ENCODE data around the gene IL17C. TPM values are rescaled to one million over a fixed set of nuclear protein-coding genes. Genes with fewer than 3 reads are reported as not detected.

IL17C gene
- total and polyA plus RNA-seq, 2 of the 8 experiments (the other 6 are each of a cell fraction or from before 2014, with no cell fraction given): 1.1 to 1.9 TPM

DNA sequence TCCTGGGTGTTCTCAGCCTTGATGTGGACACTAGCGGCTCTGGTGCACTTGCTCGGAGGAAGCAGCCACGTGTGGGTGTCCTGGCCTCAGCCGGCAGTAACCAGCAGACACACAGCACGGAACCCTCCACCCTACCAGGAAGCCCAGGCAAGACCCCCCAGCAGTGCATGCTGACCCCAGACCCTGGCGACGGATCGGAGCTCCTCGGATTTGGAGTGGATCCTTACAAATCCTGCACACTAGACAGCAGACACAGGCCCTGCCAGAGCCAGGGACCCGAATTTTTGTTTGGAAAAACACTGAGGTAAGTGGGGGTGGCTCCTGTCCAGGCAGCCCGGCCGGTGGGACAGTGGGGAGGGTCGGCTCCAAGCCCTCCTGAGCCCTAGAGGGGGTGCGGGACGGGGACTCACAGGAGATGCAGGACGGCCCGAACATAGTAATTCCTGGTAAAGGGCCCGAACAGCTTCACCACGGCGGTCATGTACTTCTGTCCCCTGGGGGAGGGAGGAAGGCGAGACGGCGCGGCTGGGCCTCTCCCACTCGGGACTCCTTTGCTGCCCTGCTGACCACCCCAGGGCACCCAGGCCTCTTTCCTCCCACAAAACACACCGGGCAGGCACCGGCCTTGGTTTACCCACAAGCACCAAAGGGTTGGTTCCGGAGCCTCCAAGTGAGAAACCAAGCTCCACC, 8.1 kb downstream of the IL17C start:
- H3K4me3 ChIP-seq (ENCODE audit: extremely low read depth in 1 of 4, insufficient read depth in 2 of 4, low read depth in 3 of 4, low read length in 4 of 4): no peak overlapping the region
- H3K4me1 ChIP-seq (replicated peaks in 1 of 4; ENCODE audit: control insufficient read depth in 3 of 4, insufficient read depth in 4 of 4, low read length in 3 of 4): peaks cover 0 to 11% (median 6%) of the 10 kb centered on the region in 4 experiments; a peak in 5 of 7 replicates
- no peak for FAIRE-seq
- CTCF ChIA-PET (ENCODE audit: partially characterized antibody): no interaction called here
- no peak overlapping the region for H4K91ac ChIP-seq (replicated peaks; ENCODE audit: insufficient read length, low read length)
- peak overlapping the region; percentile 66; the same call in 1 of the 2 replicates for H2BK5ac ChIP-seq (ENCODE audit: low read depth, low read length)
- no peaks in the 10 kb centered on the region for H3K27me3 ChIP-seq (replicated peaks in 1 of 4; ENCODE audit: control insufficient read depth in 3 of 4, extremely low read depth in 1 of 4, insufficient read depth in 3 of 4, low read length in 3 of 4)
- no peak overlapping the region for H2BK120ac ChIP-seq (replicated peaks; ENCODE audit: low read depth, low read length)
- no peak overlapping the region for H2AFZ ChIP-seq (ENCODE audit: low read length)
- no peak overlapping the region for H3K56ac ChIP-seq (replicated peaks; ENCODE audit: insufficient read length, low read depth, low read length)
- no peaks in the 10 kb centered on the region for H3K9me3 ChIP-seq (ENCODE audit: insufficient read depth in 2 of 2, low read depth in 1 of 2, low read length in 1 of 2)
- WGBS, 2 experiments (ENCODE audit: extremely low coverage in 1 of 2, insufficient coverage in 1 of 2, insufficient read length in 1 of 2, insufficient replicate concordance in 2 of 2, low coverage in 1 of 2, low lambda C conversion rate in 2 of 2, missing lambda C conversion rate in 1 of 2): 90% methylated on average over 21 of the region's 28 CpGs; no CpG with 5 or more reads in 1 of the 2 experiments
- H4K8ac ChIP-seq (ENCODE audit: extremely low read depth, insufficient read depth, low read length): peak overlapping the region; percentile 64
- peaks cover 2 to 12% of the 10 kb centered on the region in 2 experiments for H4K20me1 ChIP-seq (replicated peaks in 1 of 2; ENCODE audit: control insufficient read depth in 1 of 2, insufficient read depth in 2 of 2, low read length in 2 of 2)
- peaks cover 0 to 5% (median 0%) of the 10 kb centered on the region in 4 experiments; a peak in 1 of 8 replicates for H3K36me3 ChIP-seq (ENCODE audit: control insufficient read depth in 2 of 4, insufficient read depth in 4 of 4, low read length in 3 of 4)
- H3K4ac ChIP-seq (replicated peaks; ENCODE audit: insufficient read length, low read depth, low read length): no peak overlapping the region
- H3K9ac ChIP-seq (replicated peaks in 1 of 4; ENCODE audit: extremely low read depth in 1 of 4, low read depth in 3 of 4, low read length in 3 of 4): no peak overlapping the region
- no peak overlapping the region for H3K14ac ChIP-seq (ENCODE audit: insufficient read length)
- no peak overlapping the region for H4K5ac ChIP-seq (ENCODE audit: insufficient read length, low read depth, low read length)
- H3K4me2 ChIP-seq (ENCODE audit: insufficient read depth in 1 of 2, low read depth in 2 of 2, low read length in 2 of 2): no peak overlapping the region
- no peaks in the 10 kb centered on the region; a peak in 1 of 4 replicates for H3K79me2 ChIP-seq (ENCODE audit: control insufficient read depth in 1 of 2, insufficient read depth in 2 of 2, low read length in 2 of 2)
- H2BK15ac ChIP-seq (ENCODE audit: low read length): no peak overlapping the region
- peaks cover 8% of the 10 kb centered on the region for H3K79me1 ChIP-seq (ENCODE audit: low read depth, low read length)
- H3K18ac ChIP-seq (ENCODE audit: extremely low read depth, low read length): no peak overlapping the region
- POLR2A ChIA-PET (ENCODE audit: partially characterized antibody): interaction anchor here (0.7 to 4.9 kb wide), 4 partner anchors 7 to 36 kb away, joined by 3 to 35 read pairs (median 6); partner anchors contain the start of genes IL17C and MVD
- H2AK5ac ChIP-seq (ENCODE audit: low read depth, low read length): no peak overlapping the region
- H2BK12ac ChIP-seq (ENCODE audit: low read depth, low read length): no peak overlapping the region
- no peak overlapping the region for H2BK20ac ChIP-seq (ENCODE audit: low read length)
- DNase-seq (ENCODE audit: low read depth in 1 of 2, low spot score in 2 of 2): no peak
- H3K23me2 ChIP-seq (ENCODE audit: low read depth, low read length): peaks cover 10% of the 10 kb centered on the region; the same call in 1 of the 2 replicates
- no peak overlapping the region for H3K27ac ChIP-seq (ENCODE audit: low read depth, low read length)
- H3K23ac ChIP-seq (ENCODE audit: insufficient read length): no peak overlapping the region
- TF ChIP-seq JUND (IDR thresholded peaks at IDR 0.05; ENCODE audit: low read length) (no peak), CBX8 (IDR thresholded peaks at IDR 0.05; ENCODE audit: borderline replicate concordance, low read depth, low read length) (no peak), NRF1 (IDR thresholded peaks at IDR 0.05; ENCODE audit: low read depth, low read length) (no peak), BRCA1 (IDR thresholded peaks at IDR 0.05; ENCODE audit: low read depth, low read length) (no peak), RFX5 (IDR thresholded peaks at IDR 0.05; ENCODE audit: borderline replicate concordance, low read depth, low read length) (no peak), TAF7 (optimal IDR thresholded peaks at IDR 0.05; ENCODE audit: borderline replicate concordance, low read depth, low read length) (no peak), EGR1 (IDR thresholded peaks at IDR 0.05; ENCODE audit: borderline replicate concordance, low read depth, low read length) (no peak), SUZ12 (IDR thresholded peaks at IDR 0.05; ENCODE audit: low read length) (no peak), CHD2 (IDR thresholded peaks at IDR 0.05; ENCODE audit: low read length) (no peak), SP2 (IDR thresholded peaks at IDR 0.05; ENCODE audit: low read length) (no peak), SIRT6 (IDR thresholded peaks at IDR 0.05; ENCODE audit: low read length) (no peak), BCL11A (IDR thresholded peaks at IDR 0.05; ENCODE audit: low read depth in 2 of 2, low read length in 2 of 2) (no peak), CBX5 (IDR thresholded peaks at IDR 0.05; ENCODE audit: low read depth, low read length) (no peak), GABPA (IDR thresholded peaks at IDR 0.05; ENCODE audit: borderline replicate concordance, insufficient read depth, low read length) (no peak)

Data from H1 (cell line).